ENCODE results near the gene EFCC1.

GRCh38 chr3:129047553-129047839 is 46.4 kb downstream of the EFCC1 start:
- TF ChIP-seq CTCF (IDR thresholded peaks at IDR 0.05; ENCODE audit: low read depth, low read length) (no peak), EZH2phosphoT487 (IDR thresholded peaks at IDR 0.05; ENCODE audit: low read depth) (no peak)
